SK-N-SH (cell line): ENCODE measurements around the gene CSNK1G2. TPM values are rescaled to one million over a fixed set of nuclear protein-coding genes. Genes with fewer than 3 reads are reported as not detected.

Source experiments
- CTCF ChIA-PET: fragments of 300-600, 350-600 bp; formaldehyde crosslinking; extraction: SDS; loops from one replicate; lab custom pipeline; 2021; lab: Yijun Ruan, JAX
- POLR2A ChIA-PET: fragments of 350-600 bp; sonication (Branson Sonifier 250); formaldehyde crosslinking; extraction: SDS; loops from one replicate; lab custom pipeline; 2020; ENCODE audit warnings: antibody characterized with exemption, inconsistent platforms; lab: Yijun Ruan, JAX
- DNase-seq: peaks from one replicate; pipeline ENCODE4 v3.0.0; 2012
- H2AFZ ChIP-seq: fragments of 200-600 bp; sonication (generic); 2 replicates; pipeline ENCODE4 v1.8.1; 2016; ENCODE audit warnings: antibody characterized with exemption, mild to moderate bottlenecking, low read depth
- H3F3A ChIP-seq: fragments of 200-600 bp; sonication (generic); replicated peaks from 2 replicates; pipeline ENCODE3; 2016; ENCODE audit warnings: antibody characterized with exemption, mild to moderate bottlenecking; ENCODE audit not compliant: insufficient read depth
- H3K27ac ChIP-seq, 2 experiments: fragments of 200-500 bp in 1 of 2; fragments of 200-600 bp in 1 of 2; sonication (Bioruptor generic) in 1 of 2; sonication (generic), shearing (Covaris generic) in 1 of 2; 2 replicates each; pipeline versions ENCODE4 v1.5.1 to v1.6.1; 2014 to 2016; ENCODE audit warnings: low read depth in 2 of 2, inconsistent platforms in 1 of 2, low read length in 1 of 2, mild to moderate bottlenecking in 1 of 2, mixed read lengths in 1 of 2
- H3K27me3 ChIP-seq: fragments of 200-600 bp; sonication (generic), shearing (Covaris generic); 2 replicates; pipeline ENCODE4 v1.6.1; 2016; ENCODE audit warnings: mixed run types; ENCODE audit not compliant: insufficient read depth
- H3K36me3 ChIP-seq, 2 experiments: fragments of 200-500 bp in 1 of 2; fragments of 200-600 bp in 1 of 2; sonication (Bioruptor generic) in 1 of 2; sonication (generic) in 1 of 2; replicated peaks in 1 of 2; 2 replicates each; pipeline versions ENCODE3 to v1.5.1; 2014 to 2016; ENCODE audit warnings: low read length in 1 of 2, mild to moderate bottlenecking in 1 of 2; ENCODE audit not compliant: insufficient read depth in 2 of 2, control insufficient read depth in 1 of 2
- H3K4me1 ChIP-seq, 2 experiments: fragments of 200-500 bp in 1 of 2; fragments of 200-600 bp in 1 of 2; sonication (Bioruptor generic) in 1 of 2; sonication (generic), shearing (Covaris generic) in 1 of 2; 2 replicates each; pipeline versions ENCODE4 v1.5.1 to v1.6.1; 2014 to 2016; ENCODE audit warnings: low read depth in 1 of 2, low read length in 1 of 2, mixed run types in 1 of 2; ENCODE audit not compliant: insufficient read depth in 2 of 2, control insufficient read depth in 1 of 2
- H3K4me2 ChIP-seq: fragments of 200-600 bp; sonication (generic), shearing (Covaris generic); 2 replicates; pipeline ENCODE4 v1.6.1; 2017; ENCODE audit warnings: mixed run types
- H3K4me3 ChIP-seq, 2 experiments: fragments of 200-500 bp in 1 of 2; fragments of 200-600 bp in 1 of 2; sonication (Bioruptor generic) in 1 of 2; sonication (generic), shearing (Covaris generic) in 1 of 2; 2 replicates each; pipeline versions ENCODE4 v1.5.1 to v1.8.1; 2014 to 2016; ENCODE audit warnings: low read depth in 2 of 2, inconsistent platforms in 1 of 2, low read length in 1 of 2, mild to moderate bottlenecking in 1 of 2, mixed read lengths in 1 of 2, moderate library complexity in 1 of 2
- H3K79me2 ChIP-seq: fragments of 200-600 bp; sonication (generic); 2 replicates; pipeline ENCODE4 v1.8.1; 2017; ENCODE audit warnings: mild to moderate bottlenecking; ENCODE audit not compliant: insufficient read depth
- H3K9ac ChIP-seq: fragments of 200-600 bp; sonication (generic); 2 replicates; pipeline ENCODE4 v1.6.1; 2017; ENCODE audit warnings: mixed run types
- H3K9me2 ChIP-seq: fragments of 200-600 bp; sonication (generic); 2 replicates; pipeline ENCODE4 v1.6.1; 2017; ENCODE audit warnings: mixed run types
- H3K9me3 ChIP-seq: fragments of 200-600 bp; sonication (generic); 2 replicates; pipeline ENCODE4 v1.6.1; 2017; ENCODE audit warnings: mixed run types, mild to moderate bottlenecking, moderate library complexity
- H4K20me1 ChIP-seq: fragments of 200-600 bp; sonication (generic); 2 replicates; pipeline ENCODE4 v1.6.1; 2017; ENCODE audit warnings: mild to moderate bottlenecking, mixed run types; ENCODE audit not compliant: insufficient read depth
- CHD2 ChIP-seq: fragments of 150-350 bp; IDR thresholded peaks from 2 replicates; pipeline ENCODE4 v1.6.1; 2018; ENCODE audit warnings: low read length; ENCODE audit not compliant: partially characterized antibody
- CTCF ChIP-seq: fragments of 200-600 bp; sonication (generic); IDR thresholded peaks from 2 replicates; pipeline ENCODE4 v1.6.1; 2017; ENCODE audit warnings: antibody characterized with exemption, mild to moderate bottlenecking, moderate library complexity
- ELF1 ChIP-seq: IDR thresholded peaks from 2 replicates; pipeline ENCODE4 v1.4.0; 2012
- EP300 ChIP-seq, 2 experiments: IDR thresholded peaks; 2 replicates each; pipeline versions ENCODE4 v1.4.0 to v1.6.1; 2012; ENCODE audit warnings: borderline replicate concordance in 1 of 2, low read depth in 1 of 2, low read length in 1 of 2
- EZH2phosphoT487 ChIP-seq: fragments of 200-600 bp; sonication (generic); IDR thresholded peaks from 2 replicates; pipeline ENCODE4 v1.6.1; 2017; ENCODE audit warnings: low read depth, mixed run types, mild to moderate bottlenecking, antibody characterized with exemption, moderate library complexity, borderline replicate concordance
- FOSL2 ChIP-seq: IDR thresholded peaks from 2 replicates; pipeline ENCODE4 v1.4.0; 2012; ENCODE audit warnings: low read depth, mild to moderate bottlenecking, moderate library complexity, borderline replicate concordance
- FOXM1 ChIP-seq: IDR thresholded peaks from 2 replicates; pipeline ENCODE4 v1.4.0; 2012; ENCODE audit warnings: low read depth, mild to moderate bottlenecking
- GABPA ChIP-seq: IDR thresholded peaks from 2 replicates; pipeline ENCODE4 v1.4.0; 2012; ENCODE audit warnings: low read depth, mild to moderate bottlenecking
- JUND ChIP-seq: IDR thresholded peaks from 2 replicates; pipeline ENCODE4 v1.4.0; 2012
- MXI1 ChIP-seq: IDR thresholded peaks from 2 replicates; pipeline ENCODE4 v1.6.1; 2012; ENCODE audit warnings: mild to moderate bottlenecking, low read depth, low read length, improper control_type of control experiment
- NFIC ChIP-seq: IDR thresholded peaks from 2 replicates; pipeline ENCODE4 v1.4.0; 2012; ENCODE audit warnings: borderline replicate concordance
- NRF1 ChIP-seq: IDR thresholded peaks from 2 replicates; pipeline ENCODE4 v1.6.1; 2012; ENCODE audit warnings: low read depth, mild to moderate bottlenecking, low read length
- RXRA ChIP-seq: IDR thresholded peaks from 2 replicates; pipeline ENCODE4 v1.4.0; 2012; ENCODE audit warnings: low read depth, mild to moderate bottlenecking, borderline replicate concordance
- SIN3A ChIP-seq: IDR thresholded peaks from 2 replicates; pipeline ENCODE4 v1.6.1; 2012; ENCODE audit warnings: low read depth, mild to moderate bottlenecking, low read length, moderate library complexity, borderline replicate concordance
- SMC3 ChIP-seq: IDR thresholded peaks from 2 replicates; pipeline ENCODE4 v1.6.1; 2012; ENCODE audit warnings: low read depth, low read length, improper control_type of control experiment
- TAF1 ChIP-seq: IDR thresholded peaks from 2 replicates; pipeline ENCODE4 v1.6.1; 2012; ENCODE audit warnings: low read depth, mild to moderate bottlenecking, low read length, moderate library complexity, borderline replicate concordance
- TCF12 ChIP-seq: IDR thresholded peaks from 2 replicates; pipeline ENCODE4 v1.4.0; 2012
- YY1 ChIP-seq: IDR thresholded peaks from 2 replicates; pipeline ENCODE4 v1.4.0; 2012; ENCODE audit warnings: low read depth, mild to moderate bottlenecking
- WGBS: methylation state at CpG from one replicate; pipeline ENCODE4 v1.1.6; 2017; ENCODE audit warnings: low lambda C conversion rate; 5-methylcytosine and 5-hydroxymethylcytosine counted together
- polyA plus RNA-seq, 3 experiments: library from polyadenylated mRNA; depleted of rRNA; stranded (reverse); fragments of >200 nt; gene quantifications; 2 replicates each; pipeline ENCODE4 v1.2.3, GENCODE V29; 2012

The CSNK1G2 gene
- polyA plus RNA-seq, 1 of the 3 experiments (the other 2 are of a cell fraction) = 79.4 TPM

GRCh38 chr19:1975162-1975480, 34.1 kb downstream of the CSNK1G2 start:
- no peaks in the 10 kb centered on the region for H3K9me2 ChIP-seq
- no peaks in the 10 kb centered on the region for H3K4me1 ChIP-seq
- peaks cover 0 to 25% of the 10 kb centered on the region in 2 experiments for H3K36me3 ChIP-seq
- H3K9ac ChIP-seq = no peak overlapping the region
- no peaks in the 10 kb centered on the region for H3F3A ChIP-seq
- TF ChIP-seq RXRA = no peak
- TF ChIP-seq SIN3A = no peak
- TF ChIP-seq TAF1 = no peak
- TF ChIP-seq JUND = no peak
- no peak overlapping the region for H3K4me2 ChIP-seq
- no peak overlapping the region for H2AFZ ChIP-seq
- DNase-seq = no peak
- peaks cover 59% of the 10 kb centered on the region; the same call in 1 of the 2 replicates for H3K79me2 ChIP-seq
- POLR2A ChIA-PET = interaction anchor here (0.5 to 0.6 kb wide), 2 partner anchors 133 to 317 kb away, joined by 3 read pairs; no protein-coding TSS in a partner anchor
- no peaks in the 10 kb centered on the region for H3K27me3 ChIP-seq
- CTCF ChIA-PET = interaction anchor here (1.2 kb wide), 1 partner anchor 29 kb away, joined by 5 read pairs; no protein-coding TSS in a partner anchor
- 95% methylated on average over 16 of the region's 20 CpGs for WGBS
- peaks cover 37% of the 10 kb centered on the region for H4K20me1 ChIP-seq
- H3K4me3 ChIP-seq = no peak overlapping the region
- H3K9me3 ChIP-seq = no peaks in the 10 kb centered on the region
- no peak overlapping the region for H3K27ac ChIP-seq

DNA sequence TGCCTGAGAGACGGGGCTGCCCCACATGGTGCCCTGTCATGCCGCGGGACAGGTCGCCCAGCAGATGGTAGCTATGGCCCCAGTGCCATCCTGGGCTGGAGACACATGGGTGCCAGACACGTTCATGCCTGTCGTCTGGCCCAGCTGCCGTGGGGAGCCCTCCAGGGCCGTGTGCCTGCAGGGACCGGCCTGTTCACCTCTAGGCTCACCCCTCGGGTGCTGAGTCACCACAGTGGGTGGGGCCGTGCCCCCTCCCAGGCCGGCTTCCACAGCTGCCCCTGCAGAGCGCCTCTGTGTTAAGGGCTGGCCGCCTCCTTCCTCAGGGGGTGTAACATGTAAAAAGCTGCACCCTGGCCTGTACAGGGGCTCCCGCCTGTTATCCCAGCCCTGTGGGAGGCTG, 36.1 kb downstream of the CSNK1G2 start:
- no peak overlapping the region for H3K4me2 ChIP-seq
- H4K20me1 ChIP-seq = peaks cover 33% of the 10 kb centered on the region
- H3K79me2 ChIP-seq = peaks cover 45% of the 10 kb centered on the region; the same call in 1 of the 2 replicates
- H2AFZ ChIP-seq = no peak overlapping the region
- no peaks in the 10 kb centered on the region for H3K27me3 ChIP-seq
- peaks cover 2% of the 10 kb centered on the region for H3F3A ChIP-seq
- H3K9me2 ChIP-seq = no peaks in the 10 kb centered on the region
- ChIA-PET CTCF (interaction anchor here (0.6 to 2.0 kb wide), 3 partner anchors 12 to 93 kb away, joined by 3 to 5 read pairs (median 5); no protein-coding TSS in a partner anchor), POLR2A (no interaction called here)
- no peaks in the 10 kb centered on the region for H3K9me3 ChIP-seq
- peaks cover 5 to 41% of the 10 kb centered on the region in 2 experiments for H3K36me3 ChIP-seq
- TF ChIP-seq ELF1 (no peak), JUND (no peak), CTCF (no peak), NRF1 (no peak), MXI1 (no peak), FOXM1 (no peak), TCF12 (no peak), EP300 (IDR thresholded peaks at IDR 0.05; ENCODE audit: borderline replicate concordance in 1 of 2, low read depth in 1 of 2, low read length in 1 of 2) (no peak), GABPA (no peak), SIN3A (no peak), YY1 (no peak), TAF1 (no peak), FOSL2 (no peak), SMC3 (no peak), NFIC (no peak), EZH2phosphoT487 (no peak), CHD2 (no peak), RXRA (no peak)
- H3K27ac ChIP-seq = no peak overlapping the region
- no peak overlapping the region for H3K4me3 ChIP-seq
- no peak for DNase-seq
- H3K4me1 ChIP-seq = no peaks in the 10 kb centered on the region
- H3K9ac ChIP-seq = no peak overlapping the region
- WGBS = 88% methylated on average over 1 of the region's 15 CpGs
